H7 (cell line): ENCODE measurements around the gene KLHL29. TPM values are rescaled to one million over a fixed set of nuclear protein-coding genes. Genes with fewer than 3 reads are reported as not detected.

Source experiments
- DNase-seq: peaks from one replicate; pipeline ENCODE4 v3.0.0; 2012
- H3K27me3 ChIP-seq: 2 replicates; pipeline ENCODE4 v1.6.0; 2011; ENCODE audit warnings: mild to moderate bottlenecking, low read length; ENCODE audit not compliant: control insufficient read depth, insufficient read depth
- H3K36me3 ChIP-seq: replicated peaks from 2 replicates; pipeline ENCODE4 v1.5.1; 2011; ENCODE audit warnings: low read length; ENCODE audit not compliant: control insufficient read depth, insufficient read depth
- H3K4me3 ChIP-seq: 2 replicates; pipeline ENCODE4 v1.5.1; 2011; ENCODE audit warnings: low read depth, mild to moderate bottlenecking, control low read depth, low read length, moderate library complexity; ENCODE audit not compliant: insufficient read depth
- total RNA-seq: library from RNA; depleted of rRNA; stranded (reverse); fragments of >200 nt; shearing (Covaris generic); gene quantifications from 2 replicates; pipeline ENCODE4 v1.2.3, GENCODE V29; 2014

KLHL29 gene
- total RNA-seq, 1 experiment from 2014 or later: 6.2 TPM

GRCh38 chr2:23452853-23453420 is 68.0 kb downstream of the KLHL29 start:
- Histone ChIP-seq H3K27me3 (no peaks in the 10 kb centered on the region), H3K36me3 (no peaks in the 10 kb centered on the region), H3K4me3 (no peak overlapping the region)
- no peak for DNase-seq

GRCh38 chr2:23453432-23453831 is 68.5 kb downstream of the KLHL29 start:
- DNase-seq: no peak
- no peak overlapping the region for H3K4me3 ChIP-seq
- no peaks in the 10 kb centered on the region for H3K27me3 ChIP-seq
- H3K36me3 ChIP-seq: no peaks in the 10 kb centered on the region

- Histone ChIP-seq H3K36me3 (no peaks in the 10 kb centered on the region), H3K4me3 (no peak overlapping the region), H3K27me3 (no peaks in the 10 kb centered on the region)
- DNase-seq: no peak
These were observed 69.0 kb downstream of the KLHL29 start for GRCh38 chr2:23453836-23454460.

GRCh38 chr2:23454501-23455120 is 69.6 kb downstream of the KLHL29 start:
- Histone ChIP-seq H3K36me3 (no peaks in the 10 kb centered on the region), H3K4me3 (no peak overlapping the region), H3K27me3 (no peaks in the 10 kb centered on the region)
- DNase-seq: no peak

GRCh38 chr2:23456396-23456795 is 71.4 kb downstream of the KLHL29 start:
- H3K27me3 ChIP-seq: no peaks in the 10 kb centered on the region
- no peak for DNase-seq
- no peaks in the 10 kb centered on the region for H3K36me3 ChIP-seq
- no peak overlapping the region for H3K4me3 ChIP-seq

GRCh38 chr2:23456881-23457760 is 72.1 kb downstream of the KLHL29 start:
- no peak for DNase-seq
- Histone ChIP-seq H3K4me3 (no peak overlapping the region), H3K36me3 (no peaks in the 10 kb centered on the region)

GRCh38 chr2:23457990-23458682 is 73.2 kb downstream of the KLHL29 start:
- Histone ChIP-seq H3K27me3 (no peaks in the 10 kb centered on the region), H3K4me3 (no peak overlapping the region), H3K36me3 (no peaks in the 10 kb centered on the region)
- no peak for DNase-seq

More at GRCh38 chr2:23456881-23457760, 72.1 kb downstream of the KLHL29 start:
- H3K27me3 ChIP-seq: no peaks in the 10 kb centered on the region

GRCh38 chr2:23459032-23459431 is 74.1 kb downstream of the KLHL29 start:
- no peaks in the 10 kb centered on the region for H3K36me3 ChIP-seq
- H3K27me3 ChIP-seq: no peaks in the 10 kb centered on the region
- no peak overlapping the region for H3K4me3 ChIP-seq
- DNase-seq: no peak

- H3K36me3 ChIP-seq: no peaks in the 10 kb centered on the region
- peak; percentile 66 for DNase-seq
- no peaks in the 10 kb centered on the region for H3K27me3 ChIP-seq
- H3K4me3 ChIP-seq: no peak overlapping the region
These were observed 75.2 kb downstream of the KLHL29 start for GRCh38 chr2:23460228-23460627.

GRCh38 chr2:23460993-23461392 is 76.0 kb downstream of the KLHL29 start:
- Histone ChIP-seq H3K27me3 (no peaks in the 10 kb centered on the region), H3K4me3 (no peak overlapping the region), H3K36me3 (no peaks in the 10 kb centered on the region)
- DNase-seq: no peak

GRCh38 chr2:23464156-23464555 is 79.2 kb downstream of the KLHL29 start:
- DNase-seq: no peak
- H3K27me3 ChIP-seq: no peaks in the 10 kb centered on the region; the same call in 1 of the 2 replicates
- no peaks in the 10 kb centered on the region for H3K36me3 ChIP-seq
- no peak overlapping the region for H3K4me3 ChIP-seq

GRCh38 chr2:23464905-23465537 is 80.0 kb downstream of the KLHL29 start:
- no peak for DNase-seq
- H3K4me3 ChIP-seq: no peak overlapping the region
- no peaks in the 10 kb centered on the region for H3K36me3 ChIP-seq
- H3K27me3 ChIP-seq: no peaks in the 10 kb centered on the region; the same call in 1 of the 2 replicates

- DNase-seq: no peak
These were observed 81.0 kb downstream of the KLHL29 start for GRCh38 chr2:23465936-23466335.

GRCh38 chr2:23467618-23468017 is 82.6 kb downstream of the KLHL29 start:
- no peak for DNase-seq
- Histone ChIP-seq H3K27me3 (no peaks in the 10 kb centered on the region; the same call in 1 of the 2 replicates), H3K36me3 (no peaks in the 10 kb centered on the region), H3K4me3 (no peak overlapping the region)

More at GRCh38 chr2:23465936-23466335, 81.0 kb downstream of the KLHL29 start:
- Histone ChIP-seq H3K36me3 (no peaks in the 10 kb centered on the region), H3K27me3 (no peaks in the 10 kb centered on the region; the same call in 1 of the 2 replicates), H3K4me3 (no peak overlapping the region)
